HepG2 (cell line): Measurements from ENCODE around the gene SNUPN. TPM values are rescaled to one million over a fixed set of nuclear protein-coding genes. Genes with fewer than 3 reads are reported as not detected.

ENCODE experiments used
- ATAC-seq: fragments of 200-7000 bp; cut with Tn5 transposase; 3 replicates; pipeline ENCODE4 v1.9.1; 2020; ENCODE audit warnings: mild to moderate bottlenecking, moderate library complexity
- BruUV-seq: library from RNA; stranded (reverse); fragments of 400-500 nt; replicated peaks from 2 replicates; lab custom pipeline; 2021; lab: Mats Ljungman, UMichigan
- CTCF ChIA-PET: fragments of 300-600 bp; formaldehyde crosslinking; extraction: SDS; loops from one replicate; lab custom pipeline; 2021; ENCODE audit warnings: low total read pairs, inconsistent platforms, low intra/inter-chr PET ratio; lab: Yijun Ruan, JAX
- POLR2A ChIA-PET: fragments of 350-600 bp; sonication (Branson Sonifier 250); formaldehyde crosslinking; loops from one replicate; lab custom pipeline; 2020; ENCODE audit warnings: antibody characterized with exemption, inconsistent platforms; lab: Yijun Ruan, JAX
- DNase-seq: peaks from one replicate; pipeline ENCODE4 v3.0.0-alpha.2; 2015; ENCODE audit warnings: low spot score
- FAIRE-seq: peaks from 3 replicates; lab custom pipeline; 2011; peaks lifted over from hg19 to GRCh38; lab: Jason Lieb, UNC
- H2AFZ ChIP-seq: one replicate; pipeline ENCODE4 v1.6.1; 2011; ENCODE audit warnings: low read length, inconsistent platforms
- H3K27ac ChIP-seq: fragments of 300-600 bp; 3 replicates; pipeline ENCODE4 v1.8.0; 2011; ENCODE audit warnings: mixed run types, mild to moderate bottlenecking, mixed read lengths, low read length, inconsistent platforms; ENCODE audit not compliant: insufficient read depth; ENCODE audit errors: extremely low read length
- H3K27me3 ChIP-seq, 2 experiments: fragments of 200-600 bp in 1 of 2; 2 replicates in 1 of 2; 3 replicates in 1 of 2; pipeline versions ENCODE4 v1.6.0 to v1.8.0; 2011; ENCODE audit warnings: low read length in 2 of 2, mild to moderate bottlenecking in 2 of 2, moderate library complexity in 2 of 2, inconsistent platforms in 1 of 2; ENCODE audit not compliant: insufficient read depth in 2 of 2, control insufficient read depth in 1 of 2
- H3K36me3 ChIP-seq, 2 experiments: fragments of 200-600 bp in 1 of 2; replicated peaks in 1 of 2; 2 replicates in 1 of 2; 3 replicates in 1 of 2; pipeline versions ENCODE4 v1.5.1 to v1.8.0; 2011; ENCODE audit warnings: low read length in 2 of 2, inconsistent platforms in 1 of 2; ENCODE audit not compliant: insufficient read depth in 2 of 2, control insufficient read depth in 1 of 2
- H3K4me1 ChIP-seq: 2 replicates; pipeline ENCODE4 v1.5.1; 2012; ENCODE audit warnings: low read length, inconsistent platforms; ENCODE audit not compliant: insufficient read depth
- H3K4me2 ChIP-seq: 2 replicates; pipeline ENCODE4 v1.6.0; 2011; ENCODE audit warnings: low read depth, low read length, inconsistent platforms
- H3K4me3 ChIP-seq, 3 experiments: fragments of 200-600 bp in 1 of 3; sonication (generic), shearing (Covaris generic) in 1 of 3; replicated peaks in 1 of 3; 2 replicates each; pipeline ENCODE4 v1.5.1; 2011 to 2016; ENCODE audit warnings: low read length in 3 of 3, inconsistent platforms in 2 of 3, low read depth in 2 of 3, mild to moderate bottlenecking in 2 of 3, control low read depth in 1 of 3, mixed read lengths in 1 of 3; ENCODE audit not compliant: insufficient read depth in 1 of 3
- H3K79me2 ChIP-seq: one replicate; pipeline ENCODE4 v1.6.1; 2011; ENCODE audit warnings: low read length, inconsistent platforms; ENCODE audit not compliant: insufficient read depth
- H3K9ac ChIP-seq: 2 replicates; pipeline ENCODE4 v1.6.0; 2011; ENCODE audit warnings: mild to moderate bottlenecking, low read depth, low read length, inconsistent platforms; ENCODE audit not compliant: insufficient read depth
- H3K9me3 ChIP-seq: 2 replicates; pipeline ENCODE4 v1.5.1; 2012; ENCODE audit warnings: mild to moderate bottlenecking, low read length
- H4K20me1 ChIP-seq: 2 replicates; pipeline ENCODE4 v1.6.0; 2011; ENCODE audit warnings: inconsistent platforms, mild to moderate bottlenecking, low read length, moderate library complexity; ENCODE audit not compliant: insufficient read depth
- ARID4A ChIP-seq: sonication (generic); formaldehyde crosslinking; IDR thresholded peaks from 2 replicates; pipeline ENCODE4 v1.5.0; 2020; ENCODE audit warnings: mild to moderate bottlenecking, missing genetic modification reagents, borderline replicate concordance
- MXD1 ChIP-seq: sonication (generic); formaldehyde crosslinking; IDR thresholded peaks from 2 replicates; pipeline ENCODE4 v1.4.0; 2020; ENCODE audit warnings: mild to moderate bottlenecking, missing genetic modification reagents
- ONECUT2 ChIP-seq: sonication (generic); formaldehyde crosslinking; IDR thresholded peaks from 2 replicates; pipeline ENCODE4 v1.4.0; 2020; ENCODE audit warnings: missing genetic modification reagents
- PHF20 ChIP-seq: sonication (generic); formaldehyde crosslinking; IDR thresholded peaks from 2 replicates; pipeline ENCODE4 v1.5.0; 2020; ENCODE audit warnings: mild to moderate bottlenecking, missing genetic modification reagents
- PRPF4 ChIP-seq: fragments of 200-400 bp; formaldehyde crosslinking; IDR thresholded peaks from 2 replicates; pipeline ENCODE4 v1.6.1; 2016; ENCODE audit warnings: low read length, low read depth; ENCODE audit not compliant: poor library complexity, severe bottlenecking
- SNRNP70 ChIP-seq: fragments of 200-400 bp; formaldehyde crosslinking; IDR thresholded peaks from 2 replicates; pipeline ENCODE4 v1.6.1; 2017; ENCODE audit warnings: mild to moderate bottlenecking, low read depth, low read length, moderate library complexity
- THAP7 ChIP-seq: sonication (generic); formaldehyde crosslinking; IDR thresholded peaks from 2 replicates; pipeline ENCODE4 v1.8.1; 2023; ENCODE audit warnings: mild to moderate bottlenecking, missing genetic modification reagents
- ZBTB38 ChIP-seq: sonication (generic); formaldehyde crosslinking; IDR thresholded peaks from 2 replicates; pipeline ENCODE4 v1.5.1; 2020; ENCODE audit warnings: mild to moderate bottlenecking, missing genetic modification reagents
- ZNF101 ChIP-seq: sonication (generic); formaldehyde crosslinking; IDR thresholded peaks from 2 replicates; pipeline ENCODE4 v1.4.0; 2020; ENCODE audit warnings: mild to moderate bottlenecking, low read depth, missing genetic modification reagents, borderline replicate concordance
- ZNF263 ChIP-seq: sonication (generic); formaldehyde crosslinking; IDR thresholded peaks from 2 replicates; pipeline ENCODE4 v1.4.0; 2020; ENCODE audit warnings: missing genetic modification reagents
- ZNF335 ChIP-seq: sonication (generic); formaldehyde crosslinking; IDR thresholded peaks from 2 replicates; pipeline ENCODE4 v1.4.0; 2020; ENCODE audit warnings: missing genetic modification reagents
- ZNF501 ChIP-seq: sonication (generic); formaldehyde crosslinking; IDR thresholded peaks from 2 replicates; pipeline ENCODE4 v1.5.1; 2020; ENCODE audit warnings: mild to moderate bottlenecking, moderate library complexity, missing genetic modification reagents
- ZNF510 ChIP-seq: sonication (generic); formaldehyde crosslinking; IDR thresholded peaks from 2 replicates; pipeline ENCODE4 v1.4.0; 2020; ENCODE audit warnings: low read depth, mild to moderate bottlenecking, missing genetic modification reagents
- ZNF572 ChIP-seq: sonication (generic); formaldehyde crosslinking; IDR thresholded peaks from 2 replicates; pipeline ENCODE4 v1.5.1; 2020; ENCODE audit warnings: mild to moderate bottlenecking, missing genetic modification reagents
- ZNF607 ChIP-seq: sonication (generic); formaldehyde crosslinking; IDR thresholded peaks from 2 replicates; pipeline ENCODE4 v1.5.1; 2020; ENCODE audit warnings: missing genetic modification reagents, mild to moderate bottlenecking, borderline replicate concordance
- ZNF709 ChIP-seq: sonication (generic); formaldehyde crosslinking; IDR thresholded peaks from 2 replicates; pipeline ENCODE4 v1.5.0; 2020; ENCODE audit warnings: mild to moderate bottlenecking, missing genetic modification reagents
- WGBS: methylation state at CpG from one replicate; pipeline ENCODE4 v1.1.6; 2017; ENCODE audit warnings: low lambda C conversion rate; 5-methylcytosine and 5-hydroxymethylcytosine counted together
- in situ Hi-C: cut with HindIII; loops from 2 replicates; pipeline ENCODE4 v1.10.0; 2017; ENCODE audit warnings: low pct_unique_long_range_greater_than_20kb; ENCODE audit not compliant: extremely low pct_ligation_motif_present
- intact Hi-C: fragments of 100-400 bp; cut with micrococcal nuclease; formaldehyde crosslinking; loops from one replicate; pipeline ENCODE4 v1.10.0; 2022; ENCODE audit not compliant: unreplicated experiment
- polyA plus RNA-seq, 8 experiments: library from polyadenylated mRNA; depleted of rRNA in 3 of 8; stranded (reverse) in 7 of 8; unstranded in 1 of 8; fragments of >200 nt; fragmentation: Illumina TruSeq in 4 of 8; extraction: Trizol in 4 of 8; gene quantifications; 2 replicates each; pipeline versions ENCODE4 v1.2.1 to v1.2.3, GENCODE V29; 2011 to 2016; ENCODE audit warnings: low read depth in 4 of 8, missing spikeins in 1 of 8, mixed read lengths in 1 of 8; ENCODE audit not compliant: insufficient read depth in 1 of 8
- total RNA-seq, 5 experiments: library from RNA; depleted of rRNA; stranded (reverse); fragments of >200 nt; fragmentation: Illumina TruSeq; extraction: Trizol; gene quantifications; 2 replicates each; pipeline ENCODE4 v1.2.3, GENCODE V29; 2016; ENCODE audit warnings: low read depth in 1 of 5

The SNUPN gene
- total and polyA plus RNA-seq, 2 of the 13 experiments (the other 11 are each of a cell fraction or from before 2014, with no cell fraction given): 9.0 to 16.4 TPM

DNA sequence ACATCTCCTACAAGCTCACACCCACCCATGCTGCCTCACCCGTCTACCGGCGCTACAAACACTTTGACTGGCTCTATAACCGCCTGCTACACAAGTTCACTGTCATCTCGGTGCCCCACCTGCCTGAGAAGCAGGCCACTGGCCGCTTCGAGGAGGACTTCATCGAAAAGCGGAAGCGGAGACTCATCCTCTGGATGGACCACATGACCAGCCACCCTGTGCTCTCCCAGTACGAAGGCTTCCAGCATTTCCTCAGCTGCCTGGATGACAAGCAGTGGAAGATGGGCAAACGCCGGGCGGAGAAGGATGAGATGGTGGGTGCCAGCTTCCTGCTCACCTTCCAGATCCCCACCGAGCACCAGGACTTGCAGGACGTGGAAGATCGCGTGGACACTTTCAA, 24.3 kb upstream of the SNUPN start:
- intact Hi-C loops: loop anchor here (2.0 kb wide), 1 partner anchor 33 kb away; no protein-coding TSS in a partner anchor

GRCh38 chr15:75649045-75649761, 23.7 kb upstream of the SNUPN start:
- WGBS: 71% methylated on average over 12 of the region's 19 CpGs
- peaks cover 13% of the 10 kb centered on the region for H4K20me1 ChIP-seq
- intact Hi-C loops: loop anchor here (2.0 kb wide), 1 partner anchor 34 kb away; no protein-coding TSS in a partner anchor
- peak overlapping the region; percentile 97 for H3K4me2 ChIP-seq
- ChIA-PET POLR2A (interaction anchor here (1.1 to 5.3 kb wide), 3 partner anchors 10 to 195 kb away, joined by 3 to 47 read pairs (median 8); partner anchors contain the start of gene IMP3), CTCF (no interaction called here)
- FAIRE-seq (no peak), DNase-seq (no peak), ATAC-seq (no peak)
- peaks cover 63% of the 10 kb centered on the region for H3K79me2 ChIP-seq
- H3K27ac ChIP-seq: peak overlapping the region; percentile 98
- no peaks in the 10 kb centered on the region for H3K9me3 ChIP-seq
- BruUV-seq: no TSS peak
- peaks cover 0 to 1% of the 10 kb centered on the region in 2 experiments; a peak in 2 of 5 replicates for H3K36me3 ChIP-seq
- H2AFZ ChIP-seq: no peak overlapping the region
- peaks cover 0 to 2% of the 10 kb centered on the region in 2 experiments; a peak in 1 of 5 replicates for H3K27me3 ChIP-seq
- peak overlapping the region; percentile 89 for H3K9ac ChIP-seq
- in situ Hi-C loops: loop anchor here (5.0 to 10.0 kb wide), 2 partner anchors 33 to 284 kb away; partner anchors contain the start of gene MAN2C1
- peaks cover 66% of the 10 kb centered on the region for H3K4me1 ChIP-seq
- peak overlapping the region; percentile 83 to 96 (median 93) for H3K4me3 ChIP-seq
- no peak for TF ChIP-seq MXD1 (CRISPR knock-in tag)
- no peak for TF ChIP-seq THAP7 (CRISPR knock-in tag)
- TF ChIP-seq ARID4A: 0 out of 2 replicates have a peak, but pooled peaks have one; percentile 13
- 0 out of 2 replicates have a peak, but pooled peaks have one; percentile 5 for TF ChIP-seq ZNF607
- TF ChIP-seq ZNF263 (CRISPR knock-in tag): peak; percentile 52; the same call in 1 of the 2 replicates
- TF ChIP-seq ONECUT2 (CRISPR knock-in tag): no peak

More for the DNA sequence above, 24.3 kb upstream of the SNUPN start:
- Histone ChIP-seq H3K36me3 (peaks cover 0 to 1% of the 10 kb centered on the region in 2 experiments; a peak in 2 of 5 replicates), H2AFZ (no peak overlapping the region), H3K4me3 (peak overlapping the region; percentile 21 to 96 (median 33); a peak in 5 of 6 replicates), H3K79me2 (peaks cover 69% of the 10 kb centered on the region), H3K27ac (no peak overlapping the region), H3K9ac (peak overlapping the region; percentile 89; the same call in 1 of the 2 replicates), H3K9me3 (no peaks in the 10 kb centered on the region), H3K27me3 (no peaks in the 10 kb centered on the region; a peak in 1 of 5 replicates), H4K20me1 (peaks cover 17% of the 10 kb centered on the region), H3K4me2 (peak overlapping the region; percentile 97), H3K4me1 (peaks cover 72% of the 10 kb centered on the region)
- ChIA-PET CTCF (no interaction called here), POLR2A (interaction anchor here (1.1 to 5.3 kb wide), 3 partner anchors 11 to 196 kb away, joined by 3 to 47 read pairs (median 8); partner anchors contain the start of gene IMP3)
- no peak for DNase-seq
- ATAC-seq: no peak
- no peak for FAIRE-seq
- WGBS: 92% methylated on average over 10 of the region's 18 CpGs
- in situ Hi-C loops: loop anchor here (5.0 to 10.0 kb wide), 2 partner anchors 32 to 285 kb away; partner anchors contain the start of gene MAN2C1
- TF ChIP-seq ZNF101 (CRISPR knock-in tag) (no peak), ZNF709 (CRISPR knock-in tag) (no peak), SNRNP70 (no peak), ZNF501 (CRISPR knock-in tag) (0 out of 2 replicates have a peak, but pooled peaks have one; percentile 14), PHF20 (CRISPR knock-in tag) (no peak), ZNF335 (CRISPR knock-in tag) (no peak), ZBTB38 (CRISPR knock-in tag) (peak; percentile 99), PRPF4 (peak; percentile 70), ZNF572 (no peak), ZNF510 (CRISPR knock-in tag) (no peak)
- no TSS peak for BruUV-seq
